ENCODE measurements around the gene TENT4A. TPM values are rescaled to one million over a fixed set of nuclear protein-coding genes. Genes with fewer than 3 reads are reported as not detected.
"Not testable (repeated sequence)": the region's sequence is repeated elsewhere in the genome, so short reads cannot be mapped to it uniquely, and the experiment has no call there.

TENT4A gene
- total RNA-seq, result 16.5 and 21.4 TPM in 2 replicates

DNA sequence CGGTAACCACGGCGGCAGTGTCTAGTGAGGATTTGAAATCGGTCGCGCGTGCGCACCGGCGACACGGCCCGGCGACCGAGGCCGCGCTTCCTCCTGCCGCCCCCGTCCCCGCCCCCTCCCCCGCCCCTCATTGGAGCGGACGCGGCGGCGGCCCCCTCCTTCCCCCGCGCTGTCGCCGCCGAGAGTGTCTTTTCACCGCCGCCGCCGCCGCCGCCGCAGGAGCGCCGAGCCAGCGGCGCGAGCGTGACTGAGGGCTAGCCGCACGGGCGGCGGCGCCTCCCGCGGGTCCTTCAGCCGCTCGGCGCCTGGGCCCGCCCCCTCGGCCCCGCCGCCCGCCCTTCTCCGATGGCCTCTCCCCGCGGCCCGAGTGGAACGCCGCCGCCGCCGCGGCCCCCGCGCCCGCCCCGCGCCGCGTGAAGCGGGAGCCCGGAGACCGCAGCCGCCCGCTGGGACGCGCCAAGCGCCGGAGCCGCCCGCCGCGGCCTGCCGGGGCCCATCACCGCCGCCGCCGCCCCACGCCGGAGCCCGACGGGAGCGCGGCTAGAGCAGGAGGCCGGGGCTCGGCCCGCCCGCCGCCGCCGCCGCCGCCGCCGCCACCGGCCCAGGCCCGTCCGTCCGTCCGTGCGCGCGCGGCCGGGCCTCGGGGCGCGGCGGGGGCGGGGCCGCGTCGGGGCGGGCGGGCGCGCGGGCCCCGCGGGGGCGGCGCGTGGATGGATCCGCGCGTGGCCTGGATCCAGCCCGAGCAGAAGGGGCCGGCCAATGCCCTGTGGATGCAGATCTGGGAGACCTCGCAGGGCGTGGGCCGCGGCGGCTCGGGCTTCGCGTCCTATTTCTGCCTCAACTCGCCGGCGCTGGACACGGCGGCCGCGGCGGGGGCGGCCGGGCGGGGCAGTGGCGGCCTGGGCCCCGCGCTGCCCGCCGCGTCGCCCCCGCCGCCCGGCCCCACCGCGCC is at the start of gene TENT4A:
TENT4A (plus strand) TSS at position 159 of the 952 bp plus-strand sequence; CDS start at position 711, 552 bp downstream.
- Histone ChIP-seq H3K27me3 (ENCODE audit: insufficient read depth, low read length) (no peaks in the 10 kb centered on the region), H3K4me2 (ENCODE audit: insufficient read depth, low read length) (peak within 1 kb of the TSS; percentile 94), H4K20me1 (ENCODE audit: insufficient read depth, low read length) (peaks cover 40% of the 10 kb centered on the region), H3K4me1 (ENCODE audit: insufficient read depth, low read length) (peaks cover 22% of the 10 kb centered on the region), H3K9me3 (ENCODE audit: low read depth, low read length) (no peaks in the 10 kb centered on the region), H3K27ac (ENCODE audit: low read depth, low read length) (peak within 1 kb of the TSS; percentile 89), H3K36me3 (ENCODE audit: insufficient read depth, low read length) (no peaks in the 10 kb centered on the region), H2AFZ (ENCODE audit: low read length) (peak within 1 kb of the TSS; percentile 93), H3K4me3 (ENCODE audit: insufficient read depth, low read length) (peak within 1 kb of the TSS; percentile 88), H3K79me2 (ENCODE audit: insufficient read depth, low read length) (peaks cover 45% of the 10 kb centered on the region)
- no peak for TF ChIP-seq CTCF (IDR thresholded peaks at IDR 0.05; ENCODE audit: extremely low read depth, low read depth, low read length)
- peak; percentile 99 for DNase-seq (ENCODE audit: insufficient read length, low spot score, missing footprints)

- no peak for DNase-seq (ENCODE audit: insufficient read length, low spot score, missing footprints)
- Histone ChIP-seq H3K27me3 (ENCODE audit: insufficient read depth, low read length) (no peaks in the 10 kb centered on the region), H4K20me1 (ENCODE audit: insufficient read depth, low read length) (no peaks in the 10 kb centered on the region), H3K4me3 (ENCODE audit: insufficient read depth, low read length) (no peak overlapping the region), H3K79me2 (ENCODE audit: insufficient read depth, low read length) (no peaks in the 10 kb centered on the region), H3K4me2 (ENCODE audit: insufficient read depth, low read length) (no peak overlapping the region), H3K36me3 (ENCODE audit: insufficient read depth, low read length) (peaks cover 3% of the 10 kb centered on the region), H3K4me1 (ENCODE audit: insufficient read depth, low read length) (no peaks in the 10 kb centered on the region), H2AFZ (ENCODE audit: low read length) (no peak overlapping the region), H3K9me3 (ENCODE audit: low read depth, low read length) (no peaks in the 10 kb centered on the region), H3K27ac (ENCODE audit: low read depth, low read length) (no peak overlapping the region)
- no peak for TF ChIP-seq CTCF (IDR thresholded peaks at IDR 0.05; ENCODE audit: extremely low read depth, low read depth, low read length)
Measured at GRCh38 chr5:6666762-6667161, 46.5 kb upstream of the TENT4A start.

DNA sequence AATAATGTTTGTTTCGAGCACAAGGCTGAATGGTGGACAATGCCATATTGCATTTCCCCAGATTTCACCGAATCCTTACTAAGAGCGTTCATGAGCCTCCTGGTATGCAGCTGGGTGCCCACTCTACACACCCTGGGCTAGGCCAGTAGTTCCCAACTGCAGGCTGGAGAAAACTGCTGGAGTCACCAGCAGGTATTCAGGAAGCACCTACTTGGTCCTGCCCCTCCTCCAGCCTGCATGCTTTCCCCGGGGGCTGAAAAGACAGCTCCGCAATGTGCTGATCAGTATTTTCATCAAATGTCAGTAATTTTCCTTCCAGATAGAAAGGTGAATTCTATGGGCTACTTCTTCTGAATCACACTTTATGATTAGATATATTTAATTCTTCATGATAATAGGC is 45.6 kb upstream of the TENT4A start:
- H3K4me3 ChIP-seq (ENCODE audit: insufficient read depth, low read length), result no peak overlapping the region
- no peak overlapping the region for H3K4me2 ChIP-seq (ENCODE audit: insufficient read depth, low read length)
- H2AFZ ChIP-seq (ENCODE audit: low read length), result no peak overlapping the region
- H3K4me1 ChIP-seq (ENCODE audit: insufficient read depth, low read length), result no peaks in the 10 kb centered on the region
- TF ChIP-seq CTCF (IDR thresholded peaks at IDR 0.05; ENCODE audit: extremely low read depth, low read depth, low read length), result no peak
- no peaks in the 10 kb centered on the region for H3K9me3 ChIP-seq (ENCODE audit: low read depth, low read length)
- H3K36me3 ChIP-seq (ENCODE audit: insufficient read depth, low read length), result peaks cover 3% of the 10 kb centered on the region
- no peak overlapping the region for H3K27ac ChIP-seq (ENCODE audit: low read depth, low read length)
- H4K20me1 ChIP-seq (ENCODE audit: insufficient read depth, low read length), result no peaks in the 10 kb centered on the region
- DNase-seq (ENCODE audit: insufficient read length, low spot score, missing footprints), result no peak
- H3K79me2 ChIP-seq (ENCODE audit: insufficient read depth, low read length), result no peaks in the 10 kb centered on the region
- H3K27me3 ChIP-seq (ENCODE audit: insufficient read depth, low read length), result no peaks in the 10 kb centered on the region

DNA sequence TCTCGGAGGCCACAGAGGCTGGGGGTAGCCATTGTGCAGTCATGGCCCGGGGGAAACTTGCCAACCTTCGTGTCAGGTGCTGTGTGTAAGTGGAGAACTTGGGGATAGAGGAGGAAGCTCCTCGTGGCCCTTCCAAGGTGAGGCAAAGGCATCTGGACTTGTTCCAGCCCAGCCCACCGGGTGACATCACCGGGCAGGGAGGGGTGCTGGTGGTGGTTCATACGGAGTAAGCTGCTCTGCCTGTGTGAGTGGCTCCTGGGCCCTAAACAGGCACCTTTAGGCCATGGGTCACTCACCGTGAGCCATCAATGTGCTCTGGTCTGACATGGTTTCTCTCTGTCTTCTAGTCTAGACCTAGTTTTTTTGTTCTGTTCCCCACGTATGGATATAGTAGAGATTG is 44.5 kb upstream of the TENT4A start:
- not testable (repeated sequence) for H3K36me3 ChIP-seq (ENCODE audit: insufficient read depth, low read length); H3K27ac ChIP-seq (ENCODE audit: low read depth, low read length); H4K20me1 ChIP-seq (ENCODE audit: insufficient read depth, low read length); DNase-seq (ENCODE audit: insufficient read length, low spot score, missing footprints); H3K4me1 ChIP-seq (ENCODE audit: insufficient read depth, low read length); H2AFZ ChIP-seq (ENCODE audit: low read length); H3K79me2 ChIP-seq (ENCODE audit: insufficient read depth, low read length); H3K27me3 ChIP-seq (ENCODE audit: insufficient read depth, low read length); H3K4me3 ChIP-seq (ENCODE audit: insufficient read depth, low read length); H3K4me2 ChIP-seq (ENCODE audit: insufficient read depth, low read length); H3K9me3 ChIP-seq (ENCODE audit: low read depth, low read length)

Data from osteoblast (primary cell).